Left lobe of liver (tissue), 2 donors: ENCODE data around the gene USP49. TPM values are rescaled to one million over a fixed set of nuclear protein-coding genes. Genes with fewer than 3 reads are reported as not detected.

Experiments used
- ATAC-seq: fragments of 200-7000 bp; cut with Tn5 transposase; one replicate; pipeline ENCODE4 v1.9.1; 2020; ENCODE audit warnings: mild to moderate bottlenecking, moderate library complexity
- DNase-seq: peaks from one replicate; pipeline ENCODE4 v3.0.0-alpha.2; 2020; ENCODE audit warnings: low spot score
- total RNA-seq: library from RNA; stranded (reverse); gene quantifications from one replicate; pipeline ENCODE4 v1.2.1, GENCODE V29; 2021
- donor health status: DM: no; HTN: no; CAD: no; lungs with moderate emphysema.
- donor health status: DM: no; HTN: yes; CAD: no.

The USP49 gene
- total RNA-seq, 1 donor from 2014 or later, result 1.9 TPM

GRCh38 chr6:41878246-41878645 lies 16.9 kb downstream of the USP49 start:
- ATAC-seq, result no peak

GRCh38 chr6:41877051-41877680 lies 18.0 kb downstream of the USP49 start:
- ATAC-seq, result no peak
- no peak for DNase-seq

More at GRCh38 chr6:41878246-41878645, 16.9 kb downstream of the USP49 start:
- no peak for DNase-seq

GRCh38 chr6:41874741-41875140 lies 20.4 kb downstream of the USP49 start:
- no peak for ATAC-seq
- no peak for DNase-seq

- DNase-seq (no peak), ATAC-seq (no peak)
These were observed 23.0 kb downstream of the USP49 start for GRCh38 chr6:41872147-41872546.

- DNase-seq (no peak), ATAC-seq (no peak)
These were observed 23.5 kb downstream of the USP49 start for GRCh38 chr6:41871691-41872090.

- ATAC-seq (no peak), DNase-seq (no peak)
These were observed 35.8 kb downstream of the USP49 start for GRCh38 chr6:41859356-41859755.

- ATAC-seq, result no peak
- DNase-seq, result no peak
These were observed 36.5 kb downstream of the USP49 start for GRCh38 chr6:41858703-41859102.

GRCh38 chr6:41850861-41851260 lies 44.3 kb downstream of the USP49 start:
- ATAC-seq (no peak), DNase-seq (no peak)

- DNase-seq (peak; percentile 52), ATAC-seq (peak; percentile 100)
These were observed 48.4 kb downstream of the USP49 start for GRCh38 chr6:41846666-41847237.

GRCh38 chr6:41843178-41843577 lies 52.0 kb downstream of the USP49 start:
- no peak for ATAC-seq
- no peak for DNase-seq

- no peak for ATAC-seq
These were observed 54.8 kb downstream of the USP49 start for GRCh38 chr6:41840326-41840725.

GRCh38 chr6:41836660-41837052 lies 58.5 kb downstream of the USP49 start:
- no peak for ATAC-seq
- DNase-seq, result no peak

More at GRCh38 chr6:41840326-41840725, 54.8 kb downstream of the USP49 start:
- DNase-seq, result no peak

- DNase-seq (no peak), ATAC-seq (no peak)
These were observed 59.0 kb downstream of the USP49 start for GRCh38 chr6:41836022-41836659.

- DNase-seq, result no peak
- no peak for ATAC-seq
These were observed 62.9 kb downstream of the USP49 start for GRCh38 chr6:41832263-41832662.

- DNase-seq, result no peak
- no peak for ATAC-seq
These were observed 68.7 kb downstream of the USP49 start for GRCh38 chr6:41826343-41827022.

GRCh38 chr6:41824571-41825569 lies 70.3 kb downstream of the USP49 start:
- DNase-seq, result no peak
- no peak for ATAC-seq

- ATAC-seq (no peak), DNase-seq (no peak)
These were observed 72.0 kb downstream of the USP49 start for GRCh38 chr6:41823178-41823577.

GRCh38 chr6:41822021-41822420 lies 73.2 kb downstream of the USP49 start:
- DNase-seq (no peak), ATAC-seq (no peak)

GRCh38 chr6:41821266-41821665 lies 73.9 kb downstream of the USP49 start:
- no peak for ATAC-seq
- DNase-seq, result no peak

- ATAC-seq (no peak), DNase-seq (no peak)
These were observed 76.7 kb downstream of the USP49 start for GRCh38 chr6:41818271-41819054.
